ENCODE measurements around the gene ANO3.

DNA sequence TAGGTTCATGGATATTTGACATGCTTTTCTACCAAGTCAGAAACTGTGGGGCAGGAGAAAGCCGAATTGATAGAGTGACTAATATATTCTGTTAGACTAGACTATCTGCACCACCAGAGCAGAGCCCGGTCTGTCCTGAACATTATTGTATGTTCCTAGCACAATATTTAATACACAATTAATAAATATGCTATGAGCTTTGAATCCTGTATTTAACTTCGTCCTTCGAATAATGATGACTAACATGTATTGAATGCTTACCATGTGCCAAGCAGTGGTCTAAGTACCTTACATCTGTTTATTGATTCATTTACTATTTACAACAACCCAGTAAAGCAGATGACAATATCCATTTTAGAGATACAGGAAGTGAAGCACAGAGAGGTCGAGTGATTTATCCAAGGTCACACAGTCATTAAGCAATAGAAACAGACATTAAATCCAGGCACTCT, 44.8 kb upstream of the ANO3 start:
- TF ChIP-seq POLR2A (IDR thresholded peaks at IDR 0.05; ENCODE audit: low read length) (no peak), GATA1 (IDR thresholded peaks at IDR 0.05; ENCODE audit: low read depth, low read length) (no peak)
